Kidney (tissue), 14 donors: ENCODE measurements around the gene INKA1. TPM values are rescaled to one million over a fixed set of nuclear protein-coding genes. Genes with fewer than 3 reads are reported as not detected.
A peak's percentile ranks its signal among the peaks of the same experiment; 100 is the strongest.
"Not testable (repeated sequence)": the region's sequence is repeated elsewhere in the genome, so short reads cannot be mapped to it uniquely, and the experiment has no call there.

Source experiments
- DNase-seq, 5 donors: peaks; one replicate each; pipeline ENCODE4 v3.0.0-alpha.2; 2013 to 2020
- FAIRE-seq: peaks from 2 replicates; lab custom pipeline; 2012; peaks lifted over from hg19 to GRCh38; lab: Jason Lieb, UNC
- H3K27ac ChIP-seq, 2 donors: one replicate each; pipeline ENCODE4 v1.7.0; 2013; ENCODE audit warnings: low read depth in 2 of 2, low read length in 2 of 2, inconsistent platforms in 1 of 2
- H3K27me3 ChIP-seq: one replicate; pipeline ENCODE4 v1.7.1; 2013; ENCODE audit warnings: low read length, inconsistent platforms; ENCODE audit not compliant: control insufficient read depth, insufficient read depth
- H3K36me3 ChIP-seq, 3 donors: one replicate each; pipeline versions ENCODE4 v1.7.0 to v1.7.1; 2013; ENCODE audit warnings: low read length in 3 of 3, control low read depth in 1 of 3, inconsistent platforms in 1 of 3; ENCODE audit not compliant: insufficient read depth in 3 of 3, control insufficient read depth in 2 of 3
- H3K4me1 ChIP-seq, 3 donors: one replicate each; pipeline versions ENCODE4 v1.7.0 to v1.7.1; 2013; ENCODE audit warnings: low read length in 3 of 3, inconsistent platforms in 1 of 3, low read depth in 1 of 3; ENCODE audit not compliant: control insufficient read depth in 2 of 3, insufficient read depth in 2 of 3
- H3K4me3 ChIP-seq, 3 donors: one replicate each; pipeline versions ENCODE4 v1.7.0 to v1.8.1; 2013; ENCODE audit warnings: low read length in 3 of 3, control low read depth in 1 of 3, inconsistent platforms in 1 of 3
- H3K9ac ChIP-seq, 3 donors: one replicate each; pipeline versions ENCODE4 v1.7.0 to v1.7.1; 2013; ENCODE audit warnings: low read length in 3 of 3, control low read depth in 1 of 3, inconsistent platforms in 1 of 3
- H3K9me3 ChIP-seq, 3 donors: one replicate each; pipeline versions ENCODE4 v1.7.0 to v1.7.1; 2013; ENCODE audit warnings: low read length in 3 of 3, control low read depth in 1 of 3, inconsistent platforms in 1 of 3; ENCODE audit not compliant: control insufficient read depth in 2 of 3, insufficient read depth in 1 of 3
- intact Hi-C: fragments of 100-400 bp; cut with DNase I; formaldehyde crosslinking; loops from one replicate; pipeline ENCODE4 v1.11.1; 2022
- polyA plus RNA-seq: library from polyadenylated mRNA; stranded (reverse); fragments of 350-450 nt; fragmentation: Illumina TruSeq; extraction: RNeasy Lipid Tissue Mini Kit (QIAGEN cat#74804); gene quantifications from one replicate; pipeline ENCODE4 v1.2.3, GENCODE V29; 2014; ENCODE audit warnings: low read depth, low replicate concordance; ENCODE audit not compliant: insufficient read depth
- total RNA-seq: library from RNA; stranded (reverse); fragmentation: NEBNext Ultra II Directional; extraction: Animal tissue kit (Norgen Biotek cat#: 25700); gene quantifications from one replicate; pipeline ENCODE4 v1.2.1, GENCODE V29; 2021
- TF ChIP-seq, protein P1 (sequence below): IDR thresholded peaks from 3 replicates; pipeline ENCODE4 v1.5.1; 2012; ENCODE audit warnings: mild to moderate bottlenecking, moderate library complexity, borderline replicate concordance; ENCODE audit not compliant: insufficient read depth; ENCODE audit errors: extremely low read depth
- donor health status: control.
- donor health status: control.
- donor health status: control.
- donor health status: control.
- donor health status: control.
- donor health status: DM: yes; HTN: yes; CAD: no.
- donor health status: Normal renal cell carcinoma (clear cell type).

INKA1 gene
- total and polyA plus RNA-seq, 2 donors from 2014 or later: 6.3 to 9.1 TPM

- FAIRE-seq (no peak), DNase-seq (no peak)
- intact Hi-C loops: no loop called here
- Histone ChIP-seq H3K27ac (no peak overlapping the region), H3K27me3 (no peaks in the 10 kb centered on the region), H3K36me3 (peaks cover 2 to 11% (median 3%) of the 10 kb centered on the region in 3 donors), H3K4me1 (peaks cover 0 to 10% (median 0%) of the 10 kb centered on the region in 3 donors), H3K4me3 (no peak overlapping the region), H3K9me3 (no peaks in the 10 kb centered on the region), H3K9ac (peak overlapping the region in 1 of 3 donors; percentile 3)
- TF ChIP-seq, protein P1, sequence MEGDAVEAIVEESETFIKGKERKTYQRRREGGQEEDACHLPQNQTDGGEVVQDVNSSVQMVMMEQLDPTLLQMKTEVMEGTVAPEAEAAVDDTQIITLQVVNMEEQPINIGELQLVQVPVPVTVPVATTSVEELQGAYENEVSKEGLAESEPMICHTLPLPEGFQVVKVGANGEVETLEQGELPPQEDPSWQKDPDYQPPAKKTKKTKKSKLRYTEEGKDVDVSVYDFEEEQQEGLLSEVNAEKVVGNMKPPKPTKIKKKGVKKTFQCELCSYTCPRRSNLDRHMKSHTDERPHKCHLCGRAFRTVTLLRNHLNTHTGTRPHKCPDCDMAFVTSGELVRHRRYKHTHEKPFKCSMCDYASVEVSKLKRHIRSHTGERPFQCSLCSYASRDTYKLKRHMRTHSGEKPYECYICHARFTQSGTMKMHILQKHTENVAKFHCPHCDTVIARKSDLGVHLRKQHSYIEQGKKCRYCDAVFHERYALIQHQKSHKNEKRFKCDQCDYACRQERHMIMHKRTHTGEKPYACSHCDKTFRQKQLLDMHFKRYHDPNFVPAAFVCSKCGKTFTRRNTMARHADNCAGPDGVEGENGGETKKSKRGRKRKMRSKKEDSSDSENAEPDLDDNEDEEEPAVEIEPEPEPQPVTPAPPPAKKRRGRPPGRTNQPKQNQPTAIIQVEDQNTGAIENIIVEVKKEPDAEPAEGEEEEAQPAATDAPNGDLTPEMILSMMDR: no peak
Observed at GRCh38 chr3:49780080-49780974, 22.7 kb upstream of the INKA1 start.

DNA sequence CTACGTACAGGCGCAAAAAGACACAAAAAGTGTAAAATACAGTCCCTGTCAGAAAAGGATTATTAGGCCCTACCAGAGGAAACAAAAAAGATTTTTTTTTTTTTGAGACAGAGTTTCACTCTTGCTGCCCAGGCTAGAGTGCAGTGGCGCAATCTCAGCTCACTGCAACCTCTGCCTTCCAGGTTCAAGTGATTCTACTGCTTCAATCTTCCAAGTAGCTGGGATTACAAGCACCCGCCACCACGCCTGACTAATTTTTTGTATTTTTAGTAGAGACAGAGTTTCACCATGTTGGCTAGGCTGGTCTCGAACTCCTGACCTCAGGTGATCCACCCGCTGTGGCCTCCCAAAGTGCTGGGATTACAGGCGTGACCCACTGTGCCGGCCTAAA, 22.1 kb upstream of the INKA1 start:
- H3K27ac ChIP-seq, intact Hi-C loops, H3K36me3 ChIP-seq, H3K9me3 ChIP-seq, H3K9ac ChIP-seq, FAIRE-seq, H3K27me3 ChIP-seq, H3K4me3 ChIP-seq: not testable (repeated sequence)
- peaks cover 0 to 10% (median 0%) of the 10 kb centered on the region in 3 donors for H3K4me1 ChIP-seq
- peak in 1 of 5 donors; percentile 4 for DNase-seq

GRCh38 chr3:49781415-49782199, 21.5 kb upstream of the INKA1 start:
- peak in 1 of 5 donors; percentile 12 for DNase-seq
- H3K4me1 ChIP-seq: peaks cover 0 to 10% (median 0%) of the 10 kb centered on the region in 3 donors
- intact Hi-C loops: no loop called here
- H3K27me3 ChIP-seq: no peaks in the 10 kb centered on the region
- no peak overlapping the region for H3K4me3 ChIP-seq
- no peaks in the 10 kb centered on the region for H3K9me3 ChIP-seq
- H3K9ac ChIP-seq: no peak overlapping the region
- peaks cover 2 to 6% (median 3%) of the 10 kb centered on the region in 3 donors for H3K36me3 ChIP-seq
- TF ChIP-seq, protein P1: no peak
- FAIRE-seq: no peak
- no peak overlapping the region for H3K27ac ChIP-seq

- FAIRE-seq, intact Hi-C loops, H3K27ac ChIP-seq, H3K9ac ChIP-seq, H3K4me3 ChIP-seq, H3K36me3 ChIP-seq, H3K27me3 ChIP-seq, H3K9me3 ChIP-seq: not testable (repeated sequence)
- peak in 1 of 5 donors; percentile 9 for DNase-seq
- H3K4me1 ChIP-seq: peaks cover 0 to 14% (median 6%) of the 10 kb centered on the region in 3 donors
Observed at GRCh38 chr3:49782277-49782676, 20.8 kb upstream of the INKA1 start.
